K562 (cell line): Measurements from ENCODE around the gene CPNE6. TPM values are rescaled to one million over a fixed set of nuclear protein-coding genes. Genes with fewer than 3 reads are reported as not detected.

ENCODE experiments used
- ATAC-seq: fragments of 200-7000 bp; cut with Tn5 transposase; 3 replicates; pipeline ENCODE4 v1.9.1; 2020; ENCODE audit warnings: moderate library complexity
- BruUV-seq: library from RNA; stranded (reverse); fragments of 400-500 nt; replicated peaks from 2 replicates; lab custom pipeline; 2021; lab: Mats Ljungman, UMichigan
- CTCF ChIA-PET: fragments of 300-600 bp; formaldehyde crosslinking; extraction: SDS; loops from one replicate; lab custom pipeline; 2021; ENCODE audit warnings: low intra/inter-chr PET ratio; lab: Yijun Ruan, JAX
- POLR2A ChIA-PET: fragments of 300-600, 350-650 bp; sonication (Branson Sonifier 250); formaldehyde crosslinking; extraction: SDS; loops from one replicate; lab custom pipeline; 2021; ENCODE audit warnings: antibody characterized with exemption, inconsistent platforms; lab: Yijun Ruan, JAX
- DNase-seq, 4 experiments: peaks; one replicate each; pipeline versions ENCODE4 v3.0.0 to v3.0.0-alpha.2; 2011 to 2018; ENCODE audit warnings: low spot score in 3 of 4, mixed read lengths in 3 of 4; ENCODE audit errors: extremely low read depth in 1 of 4
- FAIRE-seq: peaks from 2 replicates; lab custom pipeline; 2011; peaks lifted over from hg19 to GRCh38; lab: Jason Lieb, UNC
- H2AFZ ChIP-seq: 2 replicates; pipeline ENCODE4 v1.6.0; 2011; ENCODE audit warnings: low read depth, low read length, control low read depth, inconsistent platforms
- H3K27ac ChIP-seq: fragments of 200-600 bp; 3 replicates; pipeline ENCODE4 v1.8.0; 2011; ENCODE audit warnings: low read depth, mild to moderate bottlenecking, control low read depth, inconsistent platforms, low read length, moderate library complexity, mixed read lengths; ENCODE audit errors: extremely low read depth
- H3K27me3 ChIP-seq, 2 experiments: fragments of 300-600 bp in 1 of 2; 2 replicates in 1 of 2; 3 replicates in 1 of 2; pipeline versions ENCODE4 v1.6.0 to v1.8.0; 2011; ENCODE audit warnings: inconsistent platforms in 2 of 2, low read length in 2 of 2, mild to moderate bottlenecking in 1 of 2, mixed read lengths in 1 of 2, moderate library complexity in 1 of 2; ENCODE audit not compliant: control insufficient read depth in 2 of 2, insufficient read depth in 2 of 2
- H3K36me3 ChIP-seq: fragments of 300-600 bp; 3 replicates; pipeline ENCODE4 v1.8.0; 2011; ENCODE audit warnings: mild to moderate bottlenecking, low read length, inconsistent platforms; ENCODE audit not compliant: control insufficient read depth, insufficient read depth
- H3K4me1 ChIP-seq, 2 experiments: fragments of 200-600 bp in 1 of 2; replicated peaks in 1 of 2; 2 replicates in 1 of 2; 3 replicates in 1 of 2; pipeline versions ENCODE4 v1.5.1 to v1.8.0; 2011; ENCODE audit warnings: inconsistent platforms in 2 of 2, low read length in 2 of 2, mild to moderate bottlenecking in 1 of 2, mixed read lengths in 1 of 2, moderate library complexity in 1 of 2; ENCODE audit not compliant: control insufficient read depth in 2 of 2, insufficient read depth in 2 of 2
- H3K4me2 ChIP-seq: 2 replicates; pipeline ENCODE4 v1.6.1; 2011; ENCODE audit warnings: low read length, control low read depth, inconsistent platforms, mixed read lengths; ENCODE audit not compliant: insufficient read depth
- H3K4me3 ChIP-seq: fragments of 200-600 bp; sonication (generic), shearing (Covaris generic); 2 replicates; pipeline ENCODE4 v1.5.1; 2016; ENCODE audit warnings: control low read depth, inconsistent platforms
- H3K79me2 ChIP-seq: fragments of 200-600 bp; 3 replicates; pipeline ENCODE4 v1.8.0; 2011; ENCODE audit warnings: low read length, inconsistent platforms; ENCODE audit not compliant: control insufficient read depth, insufficient read depth
- H3K9ac ChIP-seq, 2 experiments: 2 replicates each; pipeline versions ENCODE4 v1.6.0 to v1.6.1; 2011; ENCODE audit warnings: low read depth in 2 of 2, low read length in 2 of 2, control low read depth in 1 of 2, inconsistent platforms in 1 of 2, mild to moderate bottlenecking in 1 of 2, mixed read lengths in 1 of 2; ENCODE audit not compliant: insufficient read depth in 1 of 2
- H3K9me1 ChIP-seq: one replicate; pipeline ENCODE4 v1.6.0; 2011; ENCODE audit warnings: inconsistent platforms, mild to moderate bottlenecking, low read length, moderate library complexity; ENCODE audit not compliant: control insufficient read depth, insufficient read depth
- H3K9me3 ChIP-seq: replicated peaks from 2 replicates; pipeline ENCODE4 v1.5.1; 2011; ENCODE audit warnings: low read depth, low read length, inconsistent platforms; ENCODE audit not compliant: control insufficient read depth, insufficient read depth
- H4K20me1 ChIP-seq: replicated peaks from 2 replicates; pipeline ENCODE4 v1.6.1; 2011; ENCODE audit warnings: low read length, inconsistent platforms, mixed read lengths; ENCODE audit not compliant: control insufficient read depth, insufficient read depth
- ARID4B ChIP-seq: sonication (generic); formaldehyde crosslinking; IDR thresholded peaks from 2 replicates; pipeline ENCODE4 v1.8.0; 2022; ENCODE audit warnings: mild to moderate bottlenecking, missing genetic modification reagents
- CTBP1 ChIP-seq: fragments of 450-650 bp; IDR thresholded peaks from 2 replicates; pipeline ENCODE4 v1.6.1; 2016; ENCODE audit warnings: borderline replicate concordance
- MYBL2 ChIP-seq, 2 experiments: fragments of 450-650 bp in 1 of 2; sonication (generic) in 1 of 2; formaldehyde crosslinking in 1 of 2; IDR thresholded peaks; 2 replicates each; pipeline versions ENCODE4 v1.6.1 to v1.8.1; 2017 to 2022; ENCODE audit warnings: borderline replicate concordance in 1 of 2, inconsistent platforms in 1 of 2, low read depth in 1 of 2, mild to moderate bottlenecking in 1 of 2, missing genetic modification reagents in 1 of 2, moderate library complexity in 1 of 2
- PHB2 ChIP-seq: fragments of 450-650 bp; IDR thresholded peaks from 2 replicates; pipeline ENCODE4 v1.6.1; 2017; ENCODE audit warnings: low read depth
- POLR3A ChIP-seq: IDR thresholded peaks from 2 replicates; pipeline ENCODE4 v1.6.1; 2011; ENCODE audit warnings: borderline replicate concordance, mild to moderate bottlenecking, moderate library complexity; ENCODE audit not compliant: insufficient read length, insufficient read depth; ENCODE audit errors: extremely low read depth
- PPARD ChIP-seq: fragments of 250-450 bp; sonication (Bioruptor Pico); IDR thresholded peaks from 2 replicates; pipeline ENCODE4 v1.8.0; 2022; ENCODE audit warnings: inconsistent platforms, mild to moderate bottlenecking, moderate library complexity
- SIN3B ChIP-seq: fragments of 450-650 bp; IDR thresholded peaks from 2 replicates; pipeline ENCODE4 v1.6.1; 2017; ENCODE audit warnings: low read depth, mild to moderate bottlenecking, moderate library complexity
- SMAD4 ChIP-seq: fragments of 250-450 bp; sonication (Bioruptor Pico); conservative IDR thresholded peaks from 2 replicates; pipeline ENCODE4 v1.8.0; 2021; ENCODE audit warnings: inconsistent platforms, mild to moderate bottlenecking, moderate library complexity
- YY1 ChIP-seq, 3 experiments: IDR thresholded peaks; 2 replicates each; pipeline ENCODE4 v1.6.1; 2011; ENCODE audit warnings: low read length in 2 of 3, mild to moderate bottlenecking in 2 of 3, moderate library complexity in 2 of 3, borderline replicate concordance in 1 of 3, control low read depth in 1 of 3, low read depth in 1 of 3; ENCODE audit not compliant: insufficient read depth in 3 of 3, insufficient replicate concordance in 2 of 3, control insufficient read depth in 1 of 3, insufficient read length in 1 of 3; ENCODE audit errors: extremely low read depth in 1 of 3
- ZBTB12 ChIP-seq: fragments of 250-450 bp; sonication (Bioruptor Pico); IDR thresholded peaks from 2 replicates; pipeline ENCODE4 v1.4.0; 2020
- ZNF778 ChIP-seq: fragments of 450-650 bp; formaldehyde crosslinking; IDR thresholded peaks from 2 replicates; pipeline ENCODE4 v1.4.0; 2020; ENCODE audit warnings: mild to moderate bottlenecking, moderate library complexity
- WGBS: fragments of 100-300 bp; shearing (Covaris generic); methylation state at CpG from one replicate; pipeline ENCODE4 v1.1.6; 2016; ENCODE audit warnings: low coverage, mixed read lengths; ENCODE audit not compliant: insufficient coverage; ENCODE audit errors: missing lambda C conversion rate; 5-methylcytosine and 5-hydroxymethylcytosine counted together
- in situ Hi-C: fragments of 300-500 bp; cut with MboI; formaldehyde crosslinking; loops from 4 replicates; pipeline ENCODE4 v1.15.0; 2018; ENCODE audit warnings: inconsistent platforms, mixed read lengths
- intact Hi-C: fragments of 100-400 bp; cut with micrococcal nuclease; formaldehyde crosslinking; loops from 2 replicates; pipeline ENCODE4 v1.14.2; 2022
- polyA plus RNA-seq, 8 experiments: library from polyadenylated mRNA; depleted of rRNA in 4 of 8; stranded (reverse) in 5 of 8; unstranded in 3 of 8; fragments of >200 nt; fragmentation: Nextera tagmentation in 2 of 8; fragmentation: Illumina TruSeq in 1 of 8; extraction: Ambion mirVana in 2 of 8; extraction: Trizol in 1 of 8; gene quantifications; 2 replicates each; pipeline versions ENCODE4 v1.2.1 to v1.2.3, GENCODE V29; 2011 to 2014; ENCODE audit warnings: inconsistent platforms in 1 of 8, missing spikeins in 1 of 8
- total RNA-seq, 7 experiments: library from RNA; depleted of rRNA in 6 of 7; stranded (reverse); fragments of >200 nt in 6 of 7; fragmentation: Illumina TruSeq in 2 of 7; extraction: Trizol in 2 of 7; gene quantifications; 2 replicates each; pipeline versions ENCODE4 v1.2.1 to v1.2.3, GENCODE V29; 2011 to 2021; ENCODE audit warnings: low replicate concordance in 1 of 7

CPNE6 gene
- total and polyA plus RNA-seq, 9 of the 15 experiments (the other 6 are each of a cell fraction or from before 2014, with no cell fraction given), result not detected

GRCh38 chr14:24074625-24075484 is 3.5 kb downstream of the CPNE6 start (continued):
- no peak for TF ChIP-seq PPARD (CRISPR knock-in tag)
- TF ChIP-seq CTBP1, result no peak

DNA sequence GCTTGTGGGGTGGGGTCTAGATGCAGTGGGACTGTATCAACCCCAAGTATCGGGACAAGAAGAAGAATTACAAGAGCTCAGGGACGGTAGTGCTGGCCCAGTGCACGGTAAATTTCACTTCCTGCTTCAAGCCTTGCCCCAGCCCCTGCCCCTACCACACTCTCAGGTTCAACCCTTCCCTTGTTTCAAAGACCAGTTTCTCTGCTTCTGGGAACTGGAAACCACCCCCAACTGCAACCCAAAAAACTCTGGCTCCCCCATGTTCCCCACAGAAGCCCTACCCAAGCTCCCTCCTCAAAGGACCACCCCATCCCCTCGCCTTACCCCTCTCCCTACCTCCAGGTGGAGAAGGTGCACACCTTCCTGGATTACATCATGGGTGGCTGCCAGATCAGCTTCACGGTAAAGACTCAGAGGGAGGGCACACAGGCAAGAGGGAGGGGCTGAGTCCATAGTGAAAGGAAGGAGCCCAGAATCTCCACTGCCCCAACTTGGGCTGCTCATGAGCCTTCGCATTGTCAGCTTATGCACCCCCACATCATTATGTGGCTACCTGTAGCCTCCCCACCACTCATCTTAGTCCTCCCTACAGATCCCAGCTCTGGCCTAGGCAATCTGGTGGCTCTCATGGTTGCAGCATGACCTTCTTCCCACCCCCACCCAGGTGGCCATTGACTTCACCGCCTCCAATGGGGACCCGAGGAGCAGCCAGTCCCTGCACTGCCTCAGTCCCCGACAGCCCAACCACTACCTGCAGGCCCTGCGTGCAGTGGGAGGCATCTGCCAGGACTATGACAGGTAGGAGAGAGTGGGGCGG is 4.3 kb downstream of the CPNE6 start:
- BruUV-seq, result no TSS peak
- no peaks in the 10 kb centered on the region for H3K36me3 ChIP-seq
- H3K27ac ChIP-seq, result no peak overlapping the region
- FAIRE-seq (no peak), ATAC-seq (no peak), DNase-seq (no peak)
- no peaks in the 10 kb centered on the region for H3K79me2 ChIP-seq
- no peak overlapping the region for H3K4me3 ChIP-seq
- ChIA-PET POLR2A (interaction anchor here (1.0 kb wide), 1 partner anchor 18 kb away, joined by 3 read pairs; the partner anchor contains the start of gene PCK2), CTCF (no interaction called here)
- no peaks in the 10 kb centered on the region for H3K9me1 ChIP-seq
- 41% methylated on average over 4 of the region's 11 CpGs for WGBS
- peaks cover 8 to 18% of the 10 kb centered on the region in 2 experiments for H3K4me1 ChIP-seq
- H4K20me1 ChIP-seq, result no peaks in the 10 kb centered on the region
- no peak overlapping the region; a peak in 1 of 4 replicates for H3K9ac ChIP-seq
- H2AFZ ChIP-seq, result no peak overlapping the region
- H3K27me3 ChIP-seq, result peaks cover 0 to 19% of the 10 kb centered on the region in 2 experiments; a peak in 2 of 5 replicates
- H3K4me2 ChIP-seq, result no peak overlapping the region
- intact Hi-C loops (no loop called here), in situ Hi-C loops (no loop called here)
- H3K9me3 ChIP-seq, result no peaks in the 10 kb centered on the region
- no peak for TF ChIP-seq YY1 (IDR thresholded peaks at IDR 0.05; ENCODE audit: borderline replicate concordance in 1 of 3, control insufficient read depth in 1 of 3, extremely low read depth in 1 of 3, insufficient read depth in 3 of 3, insufficient read length in 1 of 3, insufficient replicate concordance in 2 of 3, low read depth in 1 of 3, low read length in 2 of 3)
- no peak for TF ChIP-seq MYBL2 (IDR thresholded peaks at IDR 0.05; ENCODE audit: low read depth)
- no peak for TF ChIP-seq MYBL2 (CRISPR knock-in tag; IDR thresholded peaks at IDR 0.05; ENCODE audit: borderline replicate concordance)
- TF ChIP-seq POLR3A, result no peak
- no peak for TF ChIP-seq ZBTB12 (CRISPR knock-in tag)
- TF ChIP-seq ARID4B, result no peak
- no peak for TF ChIP-seq SIN3B
- no peak for TF ChIP-seq ZNF778 (CRISPR knock-in tag)
- no peak for TF ChIP-seq SMAD4
- no peak for TF ChIP-seq PHB2
